Liver (tissue), 9 donors: Measurements from ENCODE around the gene PLEKHA5. TPM values are rescaled to one million over a fixed set of nuclear protein-coding genes. Genes with fewer than 3 reads are reported as not detected.

Experiments
- DNase-seq: peaks from one replicate; pipeline ENCODE4 v3.0.0-alpha.2; 2017; ENCODE audit warnings: low spot score
- H3K27ac ChIP-seq, 2 donors: one replicate each; pipeline ENCODE4 v1.7.0; 2013; ENCODE audit warnings: inconsistent platforms in 2 of 2, low read length in 2 of 2, control low read depth in 1 of 2, low read depth in 1 of 2, mild to moderate bottlenecking in 1 of 2
- H3K27me3 ChIP-seq, 4 donors: one replicate each; pipeline versions ENCODE4 v1.6.1 to v1.7.0; 2013; ENCODE audit warnings: low read length in 3 of 4, inconsistent platforms in 1 of 4, mild to moderate bottlenecking in 1 of 4, moderate library complexity in 1 of 4; ENCODE audit not compliant: control insufficient read depth in 4 of 4, insufficient read depth in 4 of 4
- H3K36me3 ChIP-seq, 4 donors: one replicate each; pipeline versions ENCODE4 v1.6.1 to v1.7.0; 2013; ENCODE audit warnings: low read length in 3 of 4, mild to moderate bottlenecking in 3 of 4, low read depth in 1 of 4, moderate library complexity in 1 of 4; ENCODE audit not compliant: control insufficient read depth in 4 of 4, insufficient read depth in 3 of 4
- H3K4me1 ChIP-seq, 4 donors: one replicate each; pipeline versions ENCODE4 v1.6.1 to v1.7.0; 2013; ENCODE audit warnings: low read length in 3 of 4, mild to moderate bottlenecking in 3 of 4, moderate library complexity in 1 of 4; ENCODE audit not compliant: control insufficient read depth in 4 of 4, insufficient read depth in 4 of 4
- H3K4me3 ChIP-seq, 3 donors: one replicate each; pipeline versions ENCODE4 v1.6.1 to v1.7.0; 2013; ENCODE audit warnings: low read length in 3 of 3, control low read depth in 1 of 3, low read depth in 1 of 3, mild to moderate bottlenecking in 1 of 3
- H3K9ac ChIP-seq, 2 donors: one replicate each; pipeline ENCODE4 v1.7.0; 2013; ENCODE audit warnings: low read length in 2 of 2, mild to moderate bottlenecking in 2 of 2, moderate library complexity in 2 of 2, control low read depth in 1 of 2, low read depth in 1 of 2
- H3K9me3 ChIP-seq, 4 donors: one replicate each; pipeline versions ENCODE4 v1.6.1 to v1.7.0; 2013; ENCODE audit warnings: low read length in 3 of 4; ENCODE audit not compliant: control insufficient read depth in 4 of 4
- EGR1 ChIP-seq, 2 donors: IDR thresholded peaks; 2 replicates each; pipeline ENCODE4 v1.6.1; 2016 to 2018; ENCODE audit warnings: antibody characterized with exemption in 2 of 2, low read depth in 2 of 2
- FOXA1 ChIP-seq: IDR thresholded peaks from 2 replicates; pipeline ENCODE4 v1.6.1; 2016; ENCODE audit warnings: antibody characterized with exemption
- FOXA2 ChIP-seq: IDR thresholded peaks from 2 replicates; pipeline ENCODE4 v1.6.1; 2016; ENCODE audit warnings: antibody characterized with exemption
- GABPA ChIP-seq, 2 donors: IDR thresholded peaks in 1 of 2; conservative IDR thresholded peaks in 1 of 2; 2 replicates each; pipeline ENCODE4 v1.6.1; 2016; ENCODE audit warnings: antibody characterized with exemption in 2 of 2, mild to moderate bottlenecking in 1 of 2, moderate library complexity in 1 of 2
- HNF4G ChIP-seq: IDR thresholded peaks from 2 replicates; pipeline ENCODE4 v1.6.1; 2016; ENCODE audit warnings: antibody characterized with exemption
- JUND ChIP-seq, 2 donors: IDR thresholded peaks; 2 replicates each; pipeline ENCODE4 v1.6.1; 2016; ENCODE audit warnings: antibody characterized with exemption in 2 of 2
- NR2F2 ChIP-seq: IDR thresholded peaks from 2 replicates; pipeline ENCODE4 v1.6.1; 2016; ENCODE audit warnings: antibody characterized with exemption
- RAD21 ChIP-seq, 2 donors: IDR thresholded peaks; 2 replicates each; pipeline ENCODE4 v1.6.1; 2016; ENCODE audit warnings: antibody characterized with exemption in 2 of 2, mild to moderate bottlenecking in 2 of 2
- RXRA ChIP-seq, 2 donors: IDR thresholded peaks; 2 replicates each; pipeline ENCODE4 v1.6.1; 2017 to 2018; ENCODE audit warnings: antibody characterized with exemption in 2 of 2, mild to moderate bottlenecking in 1 of 2
- SP1 ChIP-seq: IDR thresholded peaks from 2 replicates; pipeline ENCODE4 v1.6.1; 2018; ENCODE audit warnings: antibody characterized with exemption, mild to moderate bottlenecking
- TAF1 ChIP-seq: conservative IDR thresholded peaks from 2 replicates; pipeline ENCODE4 v1.6.1; 2016; ENCODE audit warnings: antibody characterized with exemption, mild to moderate bottlenecking
- YY1 ChIP-seq: IDR thresholded peaks from 2 replicates; pipeline ENCODE4 v1.6.1; 2016; ENCODE audit warnings: antibody characterized with exemption, mild to moderate bottlenecking
- WGBS: extraction: QIAGEN DNeasy Blood & Tissue Kit; methylation state at CpG from one replicate; pipeline ENCODE4 v1.1.7; 2013; 5-methylcytosine and 5-hydroxymethylcytosine counted together
- polyA plus RNA-seq, 2 donors: library from polyadenylated mRNA; stranded (reverse) in 1 of 2; unstranded in 1 of 2; fragments of 200-250 nt in 1 of 2; fragments of >200 nt in 1 of 2; fragmentation: Nextera tagmentation in 1 of 2; extraction: Ambion mirVana in 1 of 2; gene quantifications; one replicate each; pipeline versions ENCODE4 v1.2.1 to v1.2.3, GENCODE V29; 2013 to 2015
- total RNA-seq, 2 donors: library from RNA; depleted of rRNA; stranded (reverse); fragments of >200 nt; gene quantifications; one replicate each; pipeline ENCODE4 v1.2.3, GENCODE V29; 2014
- TF ChIP-seq, protein P1 (sequence below): IDR thresholded peaks from 2 replicates; pipeline ENCODE4 v1.6.1; 2016; ENCODE audit warnings: antibody characterized with exemption
- TF ChIP-seq, protein P2 (sequence below): fragments of 150-350 bp; IDR thresholded peaks from 2 replicates; pipeline ENCODE4 v1.5.1; 2017; ENCODE audit warnings: improper control_type of control experiment, low read depth, low read length; ENCODE audit not compliant: missing input control
- TF ChIP-seq, protein P3 (sequence below): IDR thresholded peaks from 2 replicates; pipeline ENCODE4 v1.6.1; 2016; ENCODE audit warnings: antibody characterized with exemption, mild to moderate bottlenecking
- TF ChIP-seq, protein P4 (sequence below): IDR thresholded peaks from 2 replicates; pipeline ENCODE4 v1.6.1; 2016; ENCODE audit warnings: antibody characterized with exemption
- TF ChIP-seq, protein P5 (sequence below): IDR thresholded peaks from 2 replicates; pipeline ENCODE4 v1.6.1; 2016; ENCODE audit warnings: antibody characterized with exemption
- donor health status: healthy.
- donor health status: healthy.
- donor health status: healthy.
- donor health status: healthy.
- donor health status: healthy.

Gene PLEKHA5
- total and polyA plus RNA-seq, 4 donors, result 4.6 to 25.5 (median 16.8) TPM

DNA sequence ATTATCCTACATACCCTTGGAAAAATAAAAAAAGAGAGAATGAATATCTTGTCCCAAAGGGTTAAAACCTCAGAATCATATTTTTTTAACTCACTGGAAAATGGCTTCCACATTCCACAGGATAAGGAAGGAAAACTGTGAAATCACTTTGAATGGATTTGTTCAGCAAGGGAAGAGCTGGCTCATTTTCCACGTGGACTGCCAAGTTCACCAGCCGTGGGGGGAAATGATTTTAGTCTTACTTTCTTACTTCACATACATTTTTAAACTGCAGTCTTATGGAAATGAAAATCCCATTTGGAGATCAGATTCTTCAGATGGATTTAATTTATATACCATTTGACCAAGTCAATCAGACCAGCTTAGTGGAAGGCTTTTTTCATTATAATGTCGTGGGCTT, 279.8 kb downstream of the PLEKHA5 start:
- WGBS, result 33% methylated on average over 3 of the region's 3 CpGs

DNA sequence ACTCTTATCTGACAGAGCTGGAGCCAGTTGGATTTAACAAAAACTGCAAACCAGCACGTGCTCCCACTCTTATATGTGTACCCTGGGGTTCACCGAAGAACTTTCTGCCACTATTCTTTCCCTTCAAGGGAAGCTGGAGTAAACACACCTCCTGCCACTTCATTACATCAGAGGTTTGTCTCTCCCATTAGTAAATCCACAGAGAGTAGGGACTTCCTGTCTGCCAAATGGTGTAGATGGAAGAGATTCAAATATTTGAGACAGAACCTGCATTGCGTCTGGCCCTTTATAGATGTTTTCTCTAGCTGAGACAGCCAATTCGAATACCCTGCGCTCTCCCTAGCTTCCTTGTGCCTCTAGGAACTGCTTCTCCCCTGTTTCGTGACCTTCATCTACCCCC, 280.7 kb downstream of the PLEKHA5 start:
- no peaks in the 10 kb centered on the region for H3K9me3 ChIP-seq
- H3K4me1 ChIP-seq, result no peaks in the 10 kb centered on the region
- no peak for DNase-seq
- H3K4me3 ChIP-seq, result no peak overlapping the region
- 67% methylated on average over 6 of the region's 6 CpGs for WGBS
- H3K9ac ChIP-seq, result no peak overlapping the region
- no peaks in the 10 kb centered on the region for H3K36me3 ChIP-seq
- H3K27ac ChIP-seq, result no peak overlapping the region
- no peak for TF ChIP-seq NR2F2
- TF ChIP-seq, protein P1, sequence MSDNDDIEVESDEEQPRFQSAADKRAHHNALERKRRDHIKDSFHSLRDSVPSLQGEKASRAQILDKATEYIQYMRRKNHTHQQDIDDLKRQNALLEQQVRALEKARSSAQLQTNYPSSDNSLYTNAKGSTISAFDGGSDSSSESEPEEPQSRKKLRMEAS, result no peak
- TF ChIP-seq, protein P2, sequence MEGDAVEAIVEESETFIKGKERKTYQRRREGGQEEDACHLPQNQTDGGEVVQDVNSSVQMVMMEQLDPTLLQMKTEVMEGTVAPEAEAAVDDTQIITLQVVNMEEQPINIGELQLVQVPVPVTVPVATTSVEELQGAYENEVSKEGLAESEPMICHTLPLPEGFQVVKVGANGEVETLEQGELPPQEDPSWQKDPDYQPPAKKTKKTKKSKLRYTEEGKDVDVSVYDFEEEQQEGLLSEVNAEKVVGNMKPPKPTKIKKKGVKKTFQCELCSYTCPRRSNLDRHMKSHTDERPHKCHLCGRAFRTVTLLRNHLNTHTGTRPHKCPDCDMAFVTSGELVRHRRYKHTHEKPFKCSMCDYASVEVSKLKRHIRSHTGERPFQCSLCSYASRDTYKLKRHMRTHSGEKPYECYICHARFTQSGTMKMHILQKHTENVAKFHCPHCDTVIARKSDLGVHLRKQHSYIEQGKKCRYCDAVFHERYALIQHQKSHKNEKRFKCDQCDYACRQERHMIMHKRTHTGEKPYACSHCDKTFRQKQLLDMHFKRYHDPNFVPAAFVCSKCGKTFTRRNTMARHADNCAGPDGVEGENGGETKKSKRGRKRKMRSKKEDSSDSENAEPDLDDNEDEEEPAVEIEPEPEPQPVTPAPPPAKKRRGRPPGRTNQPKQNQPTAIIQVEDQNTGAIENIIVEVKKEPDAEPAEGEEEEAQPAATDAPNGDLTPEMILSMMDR, result no peak
- no peak for TF ChIP-seq EGR1 (IDR thresholded peaks at IDR 0.05; ENCODE audit: low read depth in 2 of 2)
- TF ChIP-seq YY1, result no peak
- TF ChIP-seq, protein P3, sequence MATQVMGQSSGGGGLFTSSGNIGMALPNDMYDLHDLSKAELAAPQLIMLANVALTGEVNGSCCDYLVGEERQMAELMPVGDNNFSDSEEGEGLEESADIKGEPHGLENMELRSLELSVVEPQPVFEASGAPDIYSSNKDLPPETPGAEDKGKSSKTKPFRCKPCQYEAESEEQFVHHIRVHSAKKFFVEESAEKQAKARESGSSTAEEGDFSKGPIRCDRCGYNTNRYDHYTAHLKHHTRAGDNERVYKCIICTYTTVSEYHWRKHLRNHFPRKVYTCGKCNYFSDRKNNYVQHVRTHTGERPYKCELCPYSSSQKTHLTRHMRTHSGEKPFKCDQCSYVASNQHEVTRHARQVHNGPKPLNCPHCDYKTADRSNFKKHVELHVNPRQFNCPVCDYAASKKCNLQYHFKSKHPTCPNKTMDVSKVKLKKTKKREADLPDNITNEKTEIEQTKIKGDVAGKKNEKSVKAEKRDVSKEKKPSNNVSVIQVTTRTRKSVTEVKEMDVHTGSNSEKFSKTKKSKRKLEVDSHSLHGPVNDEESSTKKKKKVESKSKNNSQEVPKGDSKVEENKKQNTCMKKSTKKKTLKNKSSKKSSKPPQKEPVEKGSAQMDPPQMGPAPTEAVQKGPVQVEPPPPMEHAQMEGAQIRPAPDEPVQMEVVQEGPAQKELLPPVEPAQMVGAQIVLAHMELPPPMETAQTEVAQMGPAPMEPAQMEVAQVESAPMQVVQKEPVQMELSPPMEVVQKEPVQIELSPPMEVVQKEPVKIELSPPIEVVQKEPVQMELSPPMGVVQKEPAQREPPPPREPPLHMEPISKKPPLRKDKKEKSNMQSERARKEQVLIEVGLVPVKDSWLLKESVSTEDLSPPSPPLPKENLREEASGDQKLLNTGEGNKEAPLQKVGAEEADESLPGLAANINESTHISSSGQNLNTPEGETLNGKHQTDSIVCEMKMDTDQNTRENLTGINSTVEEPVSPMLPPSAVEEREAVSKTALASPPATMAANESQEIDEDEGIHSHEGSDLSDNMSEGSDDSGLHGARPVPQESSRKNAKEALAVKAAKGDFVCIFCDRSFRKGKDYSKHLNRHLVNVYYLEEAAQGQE, result no peak
- no peak for TF ChIP-seq FOXA2
- TF ChIP-seq, protein P4, sequence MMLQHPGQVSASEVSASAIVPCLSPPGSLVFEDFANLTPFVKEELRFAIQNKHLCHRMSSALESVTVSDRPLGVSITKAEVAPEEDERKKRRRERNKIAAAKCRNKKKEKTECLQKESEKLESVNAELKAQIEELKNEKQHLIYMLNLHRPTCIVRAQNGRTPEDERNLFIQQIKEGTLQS, result no peak
- TF ChIP-seq RAD21 (IDR thresholded peaks at IDR 0.05), result no peak
- no peak for TF ChIP-seq GABPA (IDR thresholded peaks at IDR 0.05 in 1 of 2, conservative IDR thresholded peaks at IDR 0.05 in 1 of 2)
- TF ChIP-seq, protein P5, sequence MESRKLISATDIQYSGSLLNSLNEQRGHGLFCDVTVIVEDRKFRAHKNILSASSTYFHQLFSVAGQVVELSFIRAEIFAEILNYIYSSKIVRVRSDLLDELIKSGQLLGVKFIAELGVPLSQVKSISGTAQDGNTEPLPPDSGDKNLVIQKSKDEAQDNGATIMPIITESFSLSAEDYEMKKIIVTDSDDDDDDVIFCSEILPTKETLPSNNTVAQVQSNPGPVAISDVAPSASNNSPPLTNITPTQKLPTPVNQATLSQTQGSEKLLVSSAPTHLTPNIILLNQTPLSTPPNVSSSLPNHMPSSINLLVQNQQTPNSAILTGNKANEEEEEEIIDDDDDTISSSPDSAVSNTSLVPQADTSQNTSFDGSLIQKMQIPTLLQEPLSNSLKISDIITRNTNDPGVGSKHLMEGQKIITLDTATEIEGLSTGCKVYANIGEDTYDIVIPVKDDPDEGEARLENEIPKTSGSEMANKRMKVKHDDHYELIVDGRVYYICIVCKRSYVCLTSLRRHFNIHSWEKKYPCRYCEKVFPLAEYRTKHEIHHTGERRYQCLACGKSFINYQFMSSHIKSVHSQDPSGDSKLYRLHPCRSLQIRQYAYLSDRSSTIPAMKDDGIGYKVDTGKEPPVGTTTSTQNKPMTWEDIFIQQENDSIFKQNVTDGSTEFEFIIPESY, result no peak
- TF ChIP-seq HNF4G, result no peak
- no peak for TF ChIP-seq TAF1
- TF ChIP-seq JUND (IDR thresholded peaks at IDR 0.05), result no peak
- no peaks in the 10 kb centered on the region for H3K27me3 ChIP-seq

More for the DNA sequence above, 279.8 kb downstream of the PLEKHA5 start:
- H3K4me3 ChIP-seq, result no peak overlapping the region
- H3K9ac ChIP-seq, result no peak overlapping the region
- no peak for DNase-seq
- no peaks in the 10 kb centered on the region for H3K4me1 ChIP-seq
- TF ChIP-seq TAF1 (no peak), GABPA (IDR thresholded peaks at IDR 0.05 in 1 of 2, conservative IDR thresholded peaks at IDR 0.05 in 1 of 2) (no peak), RXRA (IDR thresholded peaks at IDR 0.05) (no peak), FOXA1 (no peak), HNF4G (no peak), SP1 (no peak), YY1 (no peak)
- TF ChIP-seq, protein P4, result no peak
- H3K27ac ChIP-seq, result no peak overlapping the region
- H3K27me3 ChIP-seq, result no peaks in the 10 kb centered on the region
- no peaks in the 10 kb centered on the region for H3K9me3 ChIP-seq
- H3K36me3 ChIP-seq, result no peaks in the 10 kb centered on the region
